Stimulated activated CD4-positive, alpha-beta T cell treated with anti-CD3 and anti-CD28 coated beads, Interleukin-4, amount 100 ng/mL, for 4 hours (primary cell): ENCODE data around the gene LRIG3.

Experiments
- DNase-seq, 2 experiments: peaks; one replicate each; pipeline ENCODE4 v3.0.0-alpha.2; 2020

The LRIG3 gene

GRCh38 chr12:58847901-58848600 is 72.3 kb downstream of the LRIG3 start:
- no peak for DNase-seq

GRCh38 chr12:58844161-58844560 is 76.1 kb downstream of the LRIG3 start:
- no peak for DNase-seq

GRCh38 chr12:58841058-58841798 is 79.1 kb downstream of the LRIG3 start:
- no peak for DNase-seq

- DNase-seq = no peak
These were observed 86.5 kb downstream of the LRIG3 start for GRCh38 chr12:58833853-58834252.

- DNase-seq = no peak
These were observed 87.4 kb downstream of the LRIG3 start for GRCh38 chr12:58832920-58833319.
